Caco-2 (cell line): ENCODE results near the gene SLC4A5. TPM values are rescaled to one million over a fixed set of nuclear protein-coding genes. Genes with fewer than 3 reads are reported as not detected.
"Not testable (repeated sequence)": the region's sequence is repeated elsewhere in the genome, so short reads cannot be mapped to it uniquely, and the experiment has no call there.

Experiments
- BruUV-seq: library from RNA; stranded (reverse); fragments of 400-500 nt; replicated peaks from 2 replicates; lab custom pipeline; 2021; lab: Mats Ljungman, UMichigan
- CTCF ChIA-PET: fragments of 300-600 bp; sonication (Branson Sonifier 250); formaldehyde crosslinking; loops from one replicate; lab custom pipeline; 2022; ENCODE audit warnings: antibody characterized with exemption; lab: Charles Lee
- POLR2A ChIA-PET: fragments of 300-600 bp; sonication (Branson Sonifier 250); formaldehyde crosslinking; loops from one replicate; lab custom pipeline; 2022; ENCODE audit warnings: antibody characterized with exemption; lab: Charles Lee
- DNase-seq, 2 experiments: peaks; one replicate each; pipeline versions ENCODE4 v3.0.0 to v3.0.0-alpha.2; 2020 to 2022
- H3K27me3 ChIP-seq: replicated peaks from 2 replicates; pipeline ENCODE4 v1.6.0; 2011; ENCODE audit warnings: low read length; ENCODE audit not compliant: control insufficient read depth, insufficient read depth
- H3K36me3 ChIP-seq: 2 replicates; pipeline ENCODE4 v1.5.1; 2011; ENCODE audit warnings: low read length; ENCODE audit not compliant: control insufficient read depth, insufficient read depth
- H3K4me1 ChIP-seq: fragments of 250-450 bp; sonication (Bioruptor Pico); 2 replicates; pipeline ENCODE4 v1.5.1; 2020; ENCODE audit warnings: mild to moderate bottlenecking
- H3K4me3 ChIP-seq: 2 replicates; pipeline ENCODE4 v1.5.1; 2011; ENCODE audit warnings: low read depth, mild to moderate bottlenecking, control low read depth, low read length
- H3K9me3 ChIP-seq: fragments of 250-450 bp; sonication (Bioruptor Pico); 2 replicates; pipeline ENCODE4 v1.5.1; 2020; ENCODE audit warnings: mild to moderate bottlenecking, moderate library complexity
- H3K27ac Mint-ChIP-seq: one replicate; pipeline ENCODE4 v1.8.0; 2022; ENCODE audit warnings: mixed read lengths; ENCODE audit not compliant: unreplicated experiment
- H3K27me3 Mint-ChIP-seq: one replicate; pipeline ENCODE4 v1.8.0; 2022; ENCODE audit warnings: mixed read lengths; ENCODE audit not compliant: insufficient read depth, unreplicated experiment
- H3K36me3 Mint-ChIP-seq: one replicate; pipeline ENCODE4 v1.8.0; 2022; ENCODE audit warnings: mild to moderate bottlenecking, mixed read lengths; ENCODE audit not compliant: insufficient read depth, unreplicated experiment
- H3K4me1 Mint-ChIP-seq: one replicate; pipeline ENCODE4 v1.8.0; 2022; ENCODE audit warnings: low read depth, mixed read lengths; ENCODE audit not compliant: unreplicated experiment
- H3K4me3 Mint-ChIP-seq: one replicate; pipeline ENCODE4 v1.8.0; 2022; ENCODE audit warnings: mild to moderate bottlenecking, moderate library complexity, mixed read lengths; ENCODE audit not compliant: unreplicated experiment
- H3K9me3 Mint-ChIP-seq: one replicate; pipeline ENCODE4 v1.8.0; 2022; ENCODE audit warnings: mixed read lengths; ENCODE audit not compliant: unreplicated experiment
- intact Hi-C: fragments of 100-400 bp; cut with micrococcal nuclease; formaldehyde crosslinking; loops from one replicate; pipeline ENCODE4 v1.10.0; 2022; ENCODE audit not compliant: unreplicated experiment
- total RNA-seq: library from RNA; stranded (reverse); gene quantifications from 2 replicates; pipeline ENCODE4 v1.2.3, GENCODE V29; 2022
- TF ChIP-seq, protein P1 (sequence below), 2 experiments: fragments of 200-600 bp in 1 of 2; IDR thresholded peaks; 1 replicate in 1 of 2; 2 replicates in 1 of 2; pipeline versions ENCODE4 v1.5.1 to v1.8.0; 2011 to 2022; ENCODE audit warnings: antibody characterized with exemption in 1 of 2, control low read depth in 1 of 2, inconsistent platforms in 1 of 2, low read depth in 1 of 2, low read length in 1 of 2, mild to moderate bottlenecking in 1 of 2, moderate library complexity in 1 of 2; ENCODE audit not compliant: insufficient read depth in 1 of 2, severe bottlenecking in 1 of 2, unreplicated experiment in 1 of 2

Gene SLC4A5
- total RNA-seq, 1 experiment from 2014 or later, result 2.2 TPM

DNA sequence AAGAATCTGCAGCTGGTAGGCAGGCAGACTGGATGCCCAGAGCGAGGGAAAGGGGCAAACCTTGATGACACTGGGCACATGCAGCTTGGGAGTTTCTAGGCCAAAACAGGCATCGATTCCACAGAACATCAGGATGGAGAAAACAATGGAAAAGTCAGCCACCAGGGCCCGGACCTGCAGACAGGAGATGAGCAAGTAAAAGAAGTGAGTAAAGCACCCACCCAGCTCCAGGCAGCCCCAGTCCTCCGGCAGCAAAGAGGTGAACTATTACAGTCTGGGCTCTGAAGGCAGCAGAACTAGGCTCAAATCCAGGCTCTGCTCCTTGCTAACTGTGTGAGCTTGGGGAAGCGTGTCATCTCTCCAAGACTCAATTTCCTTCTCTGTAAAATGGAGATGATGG lies 108.2 kb downstream of the SLC4A5 start:
- no peaks in the 10 kb centered on the region for H3K4me1 ChIP-seq
- no peak overlapping the region for H3K4me3 ChIP-seq
- H3K27me3 ChIP-seq, result no peaks in the 10 kb centered on the region
- H3K27me3 Mint-ChIP-seq, result no peaks in the 10 kb centered on the region
- no peaks in the 10 kb centered on the region for H3K36me3 Mint-ChIP-seq
- BruUV-seq, result no TSS peak
- POLR2A ChIA-PET, result no interaction called here
- no peak overlapping the region for H3K4me3 Mint-ChIP-seq
- no peaks in the 10 kb centered on the region for H3K36me3 ChIP-seq
- CTCF ChIA-PET, result no interaction called here
- TF ChIP-seq, protein P1, sequence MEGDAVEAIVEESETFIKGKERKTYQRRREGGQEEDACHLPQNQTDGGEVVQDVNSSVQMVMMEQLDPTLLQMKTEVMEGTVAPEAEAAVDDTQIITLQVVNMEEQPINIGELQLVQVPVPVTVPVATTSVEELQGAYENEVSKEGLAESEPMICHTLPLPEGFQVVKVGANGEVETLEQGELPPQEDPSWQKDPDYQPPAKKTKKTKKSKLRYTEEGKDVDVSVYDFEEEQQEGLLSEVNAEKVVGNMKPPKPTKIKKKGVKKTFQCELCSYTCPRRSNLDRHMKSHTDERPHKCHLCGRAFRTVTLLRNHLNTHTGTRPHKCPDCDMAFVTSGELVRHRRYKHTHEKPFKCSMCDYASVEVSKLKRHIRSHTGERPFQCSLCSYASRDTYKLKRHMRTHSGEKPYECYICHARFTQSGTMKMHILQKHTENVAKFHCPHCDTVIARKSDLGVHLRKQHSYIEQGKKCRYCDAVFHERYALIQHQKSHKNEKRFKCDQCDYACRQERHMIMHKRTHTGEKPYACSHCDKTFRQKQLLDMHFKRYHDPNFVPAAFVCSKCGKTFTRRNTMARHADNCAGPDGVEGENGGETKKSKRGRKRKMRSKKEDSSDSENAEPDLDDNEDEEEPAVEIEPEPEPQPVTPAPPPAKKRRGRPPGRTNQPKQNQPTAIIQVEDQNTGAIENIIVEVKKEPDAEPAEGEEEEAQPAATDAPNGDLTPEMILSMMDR (IDR thresholded peaks at IDR 0.05; ENCODE audit: insufficient read depth in 1 of 2, low read depth in 1 of 2, low read length in 1 of 2, severe bottlenecking in 1 of 2, unreplicated experiment in 1 of 2), result no peak
- H3K4me1 Mint-ChIP-seq, result peaks cover 7% of the 10 kb centered on the region
- H3K9me3 Mint-ChIP-seq, result no peaks in the 10 kb centered on the region
- no peak for DNase-seq
- intact Hi-C loops, result no loop called here
- no peaks in the 10 kb centered on the region for H3K9me3 ChIP-seq
- no peak overlapping the region for H3K27ac Mint-ChIP-seq

DNA sequence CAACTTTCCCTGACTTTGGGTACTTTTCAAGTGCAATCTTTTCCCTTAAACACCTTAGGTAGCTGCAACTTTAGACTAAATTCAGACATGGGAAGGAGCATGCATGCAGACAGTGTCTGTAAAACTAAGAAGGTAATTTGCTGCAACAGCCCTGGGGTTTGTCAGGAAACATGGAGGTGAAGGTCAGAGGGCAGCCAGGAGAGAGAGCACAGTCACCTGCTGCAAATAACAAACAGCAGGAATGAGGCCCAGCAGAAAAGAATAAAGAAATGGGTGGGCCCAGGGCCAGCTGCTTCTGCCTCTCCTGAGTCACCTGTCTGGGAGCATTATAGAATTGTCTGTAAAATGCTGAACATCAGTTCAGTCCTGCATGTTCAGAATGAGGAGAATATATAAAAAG lies 109.6 kb downstream of the SLC4A5 start:
- Histone ChIP-seq H3K4me1 (no peaks in the 10 kb centered on the region), H3K9me3 (no peaks in the 10 kb centered on the region), H3K4me3 (no peak overlapping the region), H3K36me3 (no peaks in the 10 kb centered on the region), H3K27me3 (no peaks in the 10 kb centered on the region)
- no peak overlapping the region for H3K27ac Mint-ChIP-seq
- BruUV-seq, result no TSS peak
- DNase-seq, result no peak
- H3K4me3 Mint-ChIP-seq, result no peak overlapping the region
- POLR2A ChIA-PET, result no interaction called here
- no peaks in the 10 kb centered on the region for H3K9me3 Mint-ChIP-seq
- intact Hi-C loops, result no loop called here
- peaks cover 6% of the 10 kb centered on the region for H3K36me3 Mint-ChIP-seq
- TF ChIP-seq, protein P1 (IDR thresholded peaks at IDR 0.05; ENCODE audit: insufficient read depth in 1 of 2, low read depth in 1 of 2, low read length in 1 of 2, severe bottlenecking in 1 of 2, unreplicated experiment in 1 of 2), result no peak
- CTCF ChIA-PET, result no interaction called here
- H3K27me3 Mint-ChIP-seq, result no peaks in the 10 kb centered on the region
- peaks cover 7% of the 10 kb centered on the region for H3K4me1 Mint-ChIP-seq

DNA sequence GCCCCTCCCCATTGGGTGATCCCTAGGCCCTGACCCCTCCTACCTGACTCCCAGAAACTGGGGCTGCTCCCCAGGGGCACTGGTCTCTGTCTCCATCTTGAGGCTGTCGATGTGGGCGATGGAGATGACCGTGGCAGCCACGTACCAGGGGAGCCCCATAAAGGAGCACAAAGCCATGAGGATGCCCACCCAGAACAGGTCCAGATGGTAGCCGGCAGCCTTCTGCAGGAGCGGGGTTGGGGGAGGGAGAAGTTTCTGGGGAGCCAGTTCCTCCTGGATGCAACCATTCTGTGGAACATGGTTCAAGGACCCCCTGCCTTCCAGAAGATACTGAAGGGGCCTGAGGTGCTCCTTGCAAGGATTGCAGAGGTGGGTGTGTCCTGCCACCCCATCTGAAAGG lies 110.8 kb downstream of the SLC4A5 start:
- TF ChIP-seq, protein P1 (IDR thresholded peaks at IDR 0.05; ENCODE audit: insufficient read depth in 1 of 2, low read depth in 1 of 2, low read length in 1 of 2, severe bottlenecking in 1 of 2, unreplicated experiment in 1 of 2), result no peak
- Histone ChIP-seq H3K4me3 (no peak overlapping the region), H3K4me1 (no peaks in the 10 kb centered on the region), H3K9me3 (no peaks in the 10 kb centered on the region), H3K27me3 (no peaks in the 10 kb centered on the region), H3K36me3 (no peaks in the 10 kb centered on the region)
- H3K27me3 Mint-ChIP-seq, result no peaks in the 10 kb centered on the region
- no peaks in the 10 kb centered on the region for H3K9me3 Mint-ChIP-seq
- H3K4me3 Mint-ChIP-seq, result no peak overlapping the region
- POLR2A ChIA-PET, result no interaction called here
- DNase-seq, result no peak
- peaks cover 7% of the 10 kb centered on the region for H3K4me1 Mint-ChIP-seq
- peaks cover 16% of the 10 kb centered on the region for H3K36me3 Mint-ChIP-seq
- BruUV-seq, result no TSS peak
- CTCF ChIA-PET, result no interaction called here
- no peak overlapping the region for H3K27ac Mint-ChIP-seq
- intact Hi-C loops, result no loop called here

DNA sequence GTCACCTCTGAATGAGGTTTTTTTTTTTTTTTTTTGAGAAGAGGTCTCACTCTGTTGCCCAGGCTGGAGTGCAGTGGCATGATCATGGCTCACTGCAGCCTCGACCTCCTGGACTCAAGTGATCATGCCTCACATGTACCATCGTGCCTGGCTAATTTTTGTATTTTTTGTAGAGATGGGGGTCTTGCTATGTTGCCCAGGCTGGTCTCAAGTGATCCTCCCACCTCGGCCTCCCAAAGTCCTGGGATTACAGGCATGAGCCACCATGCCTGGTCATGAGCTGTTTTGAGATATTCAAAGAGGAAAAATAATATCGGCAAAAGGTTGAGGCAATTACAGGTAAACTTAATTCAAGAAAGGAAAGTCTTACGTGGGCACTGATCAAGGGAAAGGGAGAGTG lies 113.4 kb downstream of the SLC4A5 start:
- H3K9me3 ChIP-seq, BruUV-seq, H3K4me3 Mint-ChIP-seq, H3K36me3 ChIP-seq, H3K9me3 Mint-ChIP-seq, DNase-seq, H3K4me3 ChIP-seq, intact Hi-C loops, H3K4me1 ChIP-seq, H3K27ac Mint-ChIP-seq, H3K27me3 ChIP-seq, CTCF ChIA-PET, H3K27me3 Mint-ChIP-seq, POLR2A ChIA-PET: not testable (repeated sequence)
- H3K36me3 Mint-ChIP-seq, result peaks cover 42% of the 10 kb centered on the region
- peaks cover 14% of the 10 kb centered on the region for H3K4me1 Mint-ChIP-seq
